ENCODE results near the gene RAD18. TPM values are rescaled to one million over a fixed set of nuclear protein-coding genes. Genes with fewer than 3 reads are reported as not detected.

RAD18 gene
- 10 to 100 TPM; 37.2 to 40.2 TPM for total RNA-seq

- POLR2A ChIA-PET = interaction anchor here (1.2 to 1.3 kb wide), 2 partner anchors 339 to 399 kb away, joined by 3 to 6 read pairs; partner anchors contain the start of gene THUMPD3
These were observed at the start of gene RAD18 for GRCh38 chr3:8963137-8963853. RAD18 (minus strand) TSS chr3:8963472; CDS start chr3:8963385, 87 bp downstream.

GRCh38 chr3:9012521-9012920 is 49.2 kb upstream of the RAD18 start:
- H3K4me3 Mint-ChIP-seq = no peak overlapping the region
- DNase-seq = peak; percentile 24
- ChIA-PET POLR2A (no interaction called here), CTCF (interaction anchor here (0.8 to 3.7 kb wide), 3 partner anchors 22 to 40 kb away, joined by 3 to 14 read pairs (median 3); no protein-coding TSS in a partner anchor)
- peak overlapping the region; percentile 18 for H3K27ac Mint-ChIP-seq
- H3K4me1 Mint-ChIP-seq (ENCODE audit: low read depth) = peaks cover 16% of the 10 kb centered on the region
- H3K27me3 Mint-ChIP-seq (ENCODE audit: low read depth) = no peaks in the 10 kb centered on the region
- peaks cover 2% of the 10 kb centered on the region for H3K36me3 Mint-ChIP-seq (ENCODE audit: low read depth)
- H3K9me3 Mint-ChIP-seq (ENCODE audit: insufficient read depth) = no peaks in the 10 kb centered on the region
- peak; percentile 68 for ATAC-seq

More at GRCh38 chr3:8963137-8963853, at the start of gene RAD18:
- DNase-seq = peak; percentile 95
- CTCF ChIA-PET = interaction anchor here (0.7 to 1.3 kb wide), 3 partner anchors 8 to 390 kb away, joined by 3 to 4 read pairs (median 3); no protein-coding TSS in a partner anchor
- peaks cover 39% of the 10 kb centered on the region for H3K4me1 Mint-ChIP-seq (ENCODE audit: low read depth)
- H3K36me3 Mint-ChIP-seq (ENCODE audit: low read depth) = peaks cover 28% of the 10 kb centered on the region
- H3K4me3 Mint-ChIP-seq = peak within 1 kb of the TSS; percentile 94
- H3K27ac Mint-ChIP-seq = peak within 1 kb of the TSS; percentile 88
- no peaks in the 10 kb centered on the region for H3K9me3 Mint-ChIP-seq (ENCODE audit: insufficient read depth)
- peak; percentile 94 for ATAC-seq
- peaks cover 4% of the 10 kb centered on the region for H3K27me3 Mint-ChIP-seq (ENCODE audit: low read depth)

GRCh38 chr3:9009976-9010545 is 46.8 kb upstream of the RAD18 start:
- Mint-ChIP-seq H3K4me3 (no peak overlapping the region), H3K27ac (no peak overlapping the region), H3K4me1 (ENCODE audit: low read depth) (peaks cover 16% of the 10 kb centered on the region), H3K9me3 (ENCODE audit: insufficient read depth) (no peaks in the 10 kb centered on the region), H3K36me3 (ENCODE audit: low read depth) (peaks cover 2% of the 10 kb centered on the region), H3K27me3 (ENCODE audit: low read depth) (peaks cover 2% of the 10 kb centered on the region)
- ChIA-PET POLR2A (interaction anchor here (0.6 kb wide), 1 partner anchor 332 kb away, joined by 4 read pairs; no protein-coding TSS in a partner anchor), CTCF (interaction anchor here (1.2 kb wide), 1 partner anchor 38 kb away, joined by 3 read pairs; no protein-coding TSS in a partner anchor)
- DNase-seq (no peak), ATAC-seq (no peak)

- POLR2A ChIA-PET = no interaction called here
- peaks cover 2% of the 10 kb centered on the region for H3K36me3 Mint-ChIP-seq (ENCODE audit: low read depth)
- ATAC-seq (no peak), DNase-seq (no peak)
- no peaks in the 10 kb centered on the region for H3K9me3 Mint-ChIP-seq (ENCODE audit: insufficient read depth)
- H3K27me3 Mint-ChIP-seq (ENCODE audit: low read depth) = peaks cover 4% of the 10 kb centered on the region
- CTCF ChIA-PET = no interaction called here
- no peak overlapping the region for H3K4me3 Mint-ChIP-seq
- no peak overlapping the region for H3K27ac Mint-ChIP-seq
- peaks cover 16% of the 10 kb centered on the region for H3K4me1 Mint-ChIP-seq (ENCODE audit: low read depth)
These were observed 45.4 kb upstream of the RAD18 start for GRCh38 chr3:9008550-9009255.

- no peak overlapping the region for H3K4me3 Mint-ChIP-seq
- H3K27ac Mint-ChIP-seq = no peak overlapping the region
- ChIA-PET CTCF (no interaction called here), POLR2A (no interaction called here)
- no peak for DNase-seq
- H3K4me1 Mint-ChIP-seq (ENCODE audit: low read depth) = peaks cover 15% of the 10 kb centered on the region
- H3K36me3 Mint-ChIP-seq (ENCODE audit: low read depth) = peaks cover 2% of the 10 kb centered on the region
- H3K9me3 Mint-ChIP-seq (ENCODE audit: insufficient read depth) = no peaks in the 10 kb centered on the region
- peaks cover 4% of the 10 kb centered on the region for H3K27me3 Mint-ChIP-seq (ENCODE audit: low read depth)
- no peak for ATAC-seq
These were observed 44.7 kb upstream of the RAD18 start for GRCh38 chr3:9007928-9008327.

- no peak for DNase-seq
- Mint-ChIP-seq H3K27me3 (ENCODE audit: low read depth) (peaks cover 4% of the 10 kb centered on the region), H3K4me3 (no peak overlapping the region), H3K36me3 (ENCODE audit: low read depth) (no peaks in the 10 kb centered on the region), H3K27ac (no peak overlapping the region), H3K9me3 (ENCODE audit: insufficient read depth) (no peaks in the 10 kb centered on the region), H3K4me1 (ENCODE audit: low read depth) (peaks cover 8% of the 10 kb centered on the region)
- CTCF ChIA-PET = no interaction called here
- no peak for ATAC-seq
- POLR2A ChIA-PET = no interaction called here
These were observed 43.9 kb upstream of the RAD18 start for GRCh38 chr3:9007213-9007612.

- POLR2A ChIA-PET = no interaction called here
- Mint-ChIP-seq H3K9me3 (ENCODE audit: insufficient read depth) (no peaks in the 10 kb centered on the region), H3K4me1 (ENCODE audit: low read depth) (no peaks in the 10 kb centered on the region), H3K36me3 (ENCODE audit: low read depth) (no peaks in the 10 kb centered on the region), H3K27me3 (ENCODE audit: low read depth) (peaks cover 4% of the 10 kb centered on the region), H3K4me3 (no peak overlapping the region), H3K27ac (no peak overlapping the region)
- ATAC-seq (no peak), DNase-seq (no peak)
- CTCF ChIA-PET = interaction anchor here (2.9 kb wide), 1 partner anchor 12 kb away, joined by 15 read pairs; no protein-coding TSS in a partner anchor
These were observed 36.8 kb upstream of the RAD18 start for GRCh38 chr3:9000041-9000440.

- no peak overlapping the region for H3K27ac Mint-ChIP-seq
- H3K4me3 Mint-ChIP-seq = no peak overlapping the region
- ATAC-seq (no peak), DNase-seq (no peak)
- no peaks in the 10 kb centered on the region for H3K9me3 Mint-ChIP-seq (ENCODE audit: insufficient read depth)
- ChIA-PET CTCF (interaction anchor here (1.0 kb wide), 1 partner anchor 9 kb away, joined by 3 read pairs; no protein-coding TSS in a partner anchor), POLR2A (no interaction called here)
- no peaks in the 10 kb centered on the region for H3K36me3 Mint-ChIP-seq (ENCODE audit: low read depth)
- H3K4me1 Mint-ChIP-seq (ENCODE audit: low read depth) = no peaks in the 10 kb centered on the region
- H3K27me3 Mint-ChIP-seq (ENCODE audit: low read depth) = peaks cover 2% of the 10 kb centered on the region
These were observed 33.9 kb upstream of the RAD18 start for GRCh38 chr3:8997151-8997550.

- H3K9me3 Mint-ChIP-seq (ENCODE audit: insufficient read depth) = no peaks in the 10 kb centered on the region
- H3K36me3 Mint-ChIP-seq (ENCODE audit: low read depth) = no peaks in the 10 kb centered on the region
- H3K4me1 Mint-ChIP-seq (ENCODE audit: low read depth) = no peaks in the 10 kb centered on the region
- DNase-seq (no peak), ATAC-seq (no peak)
- CTCF ChIA-PET = no interaction called here
- H3K4me3 Mint-ChIP-seq = no peak overlapping the region
- H3K27ac Mint-ChIP-seq = no peak overlapping the region
- no peaks in the 10 kb centered on the region for H3K27me3 Mint-ChIP-seq (ENCODE audit: low read depth)
- POLR2A ChIA-PET = no interaction called here
These were observed 33.4 kb upstream of the RAD18 start for GRCh38 chr3:8996681-8997121.

GRCh38 chr3:8996216-8996615 is 32.9 kb upstream of the RAD18 start:
- H3K36me3 Mint-ChIP-seq (ENCODE audit: low read depth) = no peaks in the 10 kb centered on the region
- no peaks in the 10 kb centered on the region for H3K9me3 Mint-ChIP-seq (ENCODE audit: insufficient read depth)
- H3K4me3 Mint-ChIP-seq = no peak overlapping the region
- no peak overlapping the region for H3K27ac Mint-ChIP-seq
- ChIA-PET CTCF (interaction anchor here (1.0 kb wide), 1 partner anchor 306 kb away, joined by 3 read pairs; no protein-coding TSS in a partner anchor), POLR2A (no interaction called here)
- no peaks in the 10 kb centered on the region for H3K4me1 Mint-ChIP-seq (ENCODE audit: low read depth)
- H3K27me3 Mint-ChIP-seq (ENCODE audit: low read depth) = no peaks in the 10 kb centered on the region
- no peak for ATAC-seq
- no peak for DNase-seq

GRCh38 chr3:8994226-8994625 is 31.0 kb upstream of the RAD18 start:
- no peaks in the 10 kb centered on the region for H3K9me3 Mint-ChIP-seq (ENCODE audit: insufficient read depth)
- H3K27ac Mint-ChIP-seq = no peak overlapping the region
- H3K4me3 Mint-ChIP-seq = no peak overlapping the region
- H3K36me3 Mint-ChIP-seq (ENCODE audit: low read depth) = no peaks in the 10 kb centered on the region
- DNase-seq (no peak), ATAC-seq (no peak)
- no peaks in the 10 kb centered on the region for H3K27me3 Mint-ChIP-seq (ENCODE audit: low read depth)
- CTCF ChIA-PET = interaction anchor here (1.4 to 1.9 kb wide), 2 partner anchors 22 to 256 kb away, joined by 3 to 5 read pairs; partner anchors contain the start of gene SRGAP3
- POLR2A ChIA-PET = no interaction called here
- no peaks in the 10 kb centered on the region for H3K4me1 Mint-ChIP-seq (ENCODE audit: low read depth)
